H1 (cell line): ENCODE data around the gene PACSIN2. TPM values are rescaled to one million over a fixed set of nuclear protein-coding genes. Genes with fewer than 3 reads are reported as not detected.

ENCODE experiments used
- CTCF ChIA-PET: fragments of 300-600 bp; sonication (Branson Sonifier 250); formaldehyde crosslinking; loops from one replicate; lab custom pipeline; 2021; ENCODE audit not compliant: partially characterized antibody; lab: Charles Lee
- POLR2A ChIA-PET: fragments of 300-600 bp; sonication (Branson Sonifier 250); formaldehyde crosslinking; loops from one replicate; lab custom pipeline; 2021; ENCODE audit warnings: inconsistent platforms; ENCODE audit not compliant: partially characterized antibody; lab: Charles Lee
- DNase-seq, 2 experiments: peaks; one replicate each; pipeline versions ENCODE4 v3.0.0 to v3.0.0-alpha.2; 2010 to 2022; ENCODE audit warnings: low spot score in 2 of 2, low read depth in 1 of 2, mixed read lengths in 1 of 2
- FAIRE-seq: peaks from 2 replicates; lab custom pipeline; 2011; peaks lifted over from hg19 to GRCh38; lab: Jason Lieb, UNC
- H2AFZ ChIP-seq: 2 replicates; pipeline ENCODE4 v1.8.1; 2012; ENCODE audit warnings: low read length, inconsistent platforms
- H2AK5ac ChIP-seq: 2 replicates; pipeline ENCODE4 v1.6.1; 2013; ENCODE audit warnings: low read depth, low read length
- H2BK120ac ChIP-seq: replicated peaks from 2 replicates; pipeline ENCODE3; 2013; ENCODE audit warnings: low read depth, low read length, inconsistent platforms
- H2BK12ac ChIP-seq: 2 replicates; pipeline ENCODE4 v1.6.1; 2013; ENCODE audit warnings: low read depth, low read length
- H2BK15ac ChIP-seq: 2 replicates; pipeline ENCODE4 v1.6.1; 2013; ENCODE audit warnings: low read length
- H2BK20ac ChIP-seq: 2 replicates; pipeline ENCODE4 v1.6.1; 2013; ENCODE audit warnings: low read length
- H2BK5ac ChIP-seq: 2 replicates; pipeline ENCODE4 v1.6.1; 2013; ENCODE audit warnings: low read depth, low read length
- H3K14ac ChIP-seq: 2 replicates; pipeline ENCODE4 v1.6.1; 2013; ENCODE audit warnings: inconsistent platforms; ENCODE audit not compliant: insufficient read length
- H3K18ac ChIP-seq: 2 replicates; pipeline ENCODE4 v1.6.1; 2013; ENCODE audit warnings: low read length; ENCODE audit errors: extremely low read depth
- H3K23ac ChIP-seq: 2 replicates; pipeline ENCODE4 v1.6.1; 2013; ENCODE audit warnings: inconsistent platforms; ENCODE audit not compliant: insufficient read length
- H3K23me2 ChIP-seq: 2 replicates; pipeline ENCODE4 v1.6.1; 2013; ENCODE audit warnings: low read depth, low read length
- H3K27ac ChIP-seq: 2 replicates; pipeline ENCODE4 v1.6.1; 2011; ENCODE audit warnings: low read depth, low read length, inconsistent platforms
- H3K27me3 ChIP-seq, 4 experiments: replicated peaks in 1 of 4; 1 replicate in 1 of 4; 2 replicates in 3 of 4; pipeline versions ENCODE4 v1.6.1 to v1.8.1; 2011 to 2013; ENCODE audit warnings: low read length in 3 of 4, mild to moderate bottlenecking in 3 of 4, inconsistent platforms in 2 of 4, mixed read lengths in 2 of 4, moderate library complexity in 1 of 4; ENCODE audit not compliant: control insufficient read depth in 3 of 4, insufficient read depth in 3 of 4; ENCODE audit errors: extremely low read depth in 1 of 4
- H3K36me3 ChIP-seq, 4 experiments: 2 replicates each; pipeline versions ENCODE4 v1.6.1 to v1.8.1; 2011 to 2013; ENCODE audit warnings: mild to moderate bottlenecking in 4 of 4, low read length in 3 of 4, moderate library complexity in 2 of 4, control low read depth in 1 of 4, inconsistent platforms in 1 of 4; ENCODE audit not compliant: insufficient read depth in 4 of 4, control insufficient read depth in 2 of 4
- H3K4ac ChIP-seq: replicated peaks from 2 replicates; pipeline ENCODE3; 2013; ENCODE audit warnings: low read length, low read depth, mixed read lengths, inconsistent platforms; ENCODE audit not compliant: insufficient read length
- H3K4me1 ChIP-seq, 4 experiments: replicated peaks in 1 of 4; 1 replicate in 1 of 4; 2 replicates in 3 of 4; pipeline versions ENCODE4 v1.6.1 to v1.8.1; 2011 to 2013; ENCODE audit warnings: low read length in 3 of 4, inconsistent platforms in 2 of 4, mixed read lengths in 1 of 4; ENCODE audit not compliant: insufficient read depth in 4 of 4, control insufficient read depth in 3 of 4
- H3K4me2 ChIP-seq, 2 experiments: 2 replicates each; pipeline versions ENCODE4 v1.6.1 to v1.8.1; 2011 to 2013; ENCODE audit warnings: low read depth in 2 of 2, low read length in 2 of 2, control low read depth in 1 of 2, inconsistent platforms in 1 of 2, mild to moderate bottlenecking in 1 of 2; ENCODE audit not compliant: insufficient read depth in 1 of 2
- H3K4me3 ChIP-seq, 4 experiments: fragments of 200-600, 300-600 bp in 1 of 4; sonication (generic), shearing (Covaris generic), sonication (Bioruptor Twin) in 1 of 4; 2 replicates each; pipeline versions ENCODE4 v1.5.1 to v1.8.1; 2011 to 2016; ENCODE audit warnings: low read length in 4 of 4, low read depth in 3 of 4, control low read depth in 2 of 4, inconsistent platforms in 2 of 4, mild to moderate bottlenecking in 2 of 4, mixed read lengths in 1 of 4, moderate library complexity in 1 of 4; ENCODE audit not compliant: insufficient read depth in 2 of 4; ENCODE audit errors: extremely low read depth in 1 of 4
- H3K56ac ChIP-seq: replicated peaks from 2 replicates; pipeline ENCODE3; 2013; ENCODE audit warnings: low read depth, mild to moderate bottlenecking, mixed read lengths, low read length, inconsistent platforms; ENCODE audit not compliant: insufficient read length
- H3K79me1 ChIP-seq: 2 replicates; pipeline ENCODE4 v1.6.1; 2013; ENCODE audit warnings: low read depth, low read length, control low read depth
- H3K79me2 ChIP-seq, 2 experiments: 2 replicates each; pipeline versions ENCODE4 v1.6.1 to v1.8.1; 2012 to 2013; ENCODE audit warnings: low read length in 2 of 2, mild to moderate bottlenecking in 2 of 2, inconsistent platforms in 1 of 2; ENCODE audit not compliant: insufficient read depth in 2 of 2, control insufficient read depth in 1 of 2
- H3K9ac ChIP-seq, 4 experiments: replicated peaks in 1 of 4; 1 replicate in 1 of 4; 2 replicates in 3 of 4; pipeline versions ENCODE4 v1.6.1 to v1.8.1; 2011 to 2013; ENCODE audit warnings: low read depth in 3 of 4, low read length in 3 of 4, control low read depth in 2 of 4, mild to moderate bottlenecking in 2 of 4, moderate library complexity in 2 of 4, inconsistent platforms in 1 of 4; ENCODE audit errors: extremely low read depth in 1 of 4
- H3K9me3 ChIP-seq, 2 experiments: 2 replicates each; pipeline versions ENCODE4 v1.6.1 to v1.8.1; 2012 to 2013; ENCODE audit warnings: mild to moderate bottlenecking in 2 of 2, moderate library complexity in 2 of 2, control low read depth in 1 of 2, inconsistent platforms in 1 of 2, low read depth in 1 of 2, low read length in 1 of 2, mixed read lengths in 1 of 2; ENCODE audit not compliant: insufficient read depth in 2 of 2
- H4K20me1 ChIP-seq, 2 experiments: replicated peaks in 1 of 2; 2 replicates each; pipeline versions ENCODE3 to v1.8.1; 2011 to 2013; ENCODE audit warnings: inconsistent platforms in 2 of 2, low read length in 2 of 2, mild to moderate bottlenecking in 1 of 2; ENCODE audit not compliant: insufficient read depth in 2 of 2, control insufficient read depth in 1 of 2
- H4K5ac ChIP-seq: 2 replicates; pipeline ENCODE4 v1.6.1; 2013; ENCODE audit warnings: low read length, low read depth, mixed read lengths, inconsistent platforms; ENCODE audit not compliant: insufficient read length
- H4K8ac ChIP-seq: 2 replicates; pipeline ENCODE4 v1.8.0; 2013; ENCODE audit warnings: mild to moderate bottlenecking, moderate library complexity, low read length, inconsistent platforms; ENCODE audit not compliant: insufficient read depth; ENCODE audit errors: extremely low read depth
- H4K91ac ChIP-seq: replicated peaks from 2 replicates; pipeline ENCODE3; 2013; ENCODE audit warnings: low read length, mixed read lengths, inconsistent platforms; ENCODE audit not compliant: insufficient read length
- SAP30 ChIP-seq: fragments of 300-600 bp; sonication (generic); IDR thresholded peaks from 2 replicates; pipeline ENCODE4 v1.7.1; 2012; ENCODE audit warnings: low read length, moderate library complexity, mild to moderate bottlenecking, inconsistent platforms; ENCODE audit not compliant: insufficient read depth, insufficient replicate concordance
- SP1 ChIP-seq: IDR thresholded peaks from 2 replicates; pipeline ENCODE4 v1.6.1; 2011; ENCODE audit warnings: low read depth, low read length
- polyA plus RNA-seq, 7 experiments: library from polyadenylated mRNA; depleted of rRNA in 3 of 7; stranded (reverse) in 5 of 7; unstranded in 2 of 7; fragments of >200 nt in 5 of 7; fragments of 200-250 nt in 2 of 7; gene quantifications; 1 replicate in 5 of 7; 2 replicates in 1 of 7; 4 replicates in 1 of 7; pipeline versions ENCODE4 v1.2.1 to v1.2.3, GENCODE V29; 2011 to 2013; ENCODE audit warnings: missing spikeins in 2 of 7, mixed read lengths in 2 of 7
- total RNA-seq: library from RNA; stranded (reverse); fragmentation: NEBNext Ultra II Directional; extraction: Animal tissue kit (Norgen Biotek cat#: 25700); gene quantifications from 2 replicates; pipeline ENCODE4 v1.2.1, GENCODE V29; 2021

The PACSIN2 gene
- total and polyA plus RNA-seq, 2 of the 8 experiments (the other 6 are each of a cell fraction or from before 2014, with no cell fraction given) = 44.8 to 64.2 TPM

DNA sequence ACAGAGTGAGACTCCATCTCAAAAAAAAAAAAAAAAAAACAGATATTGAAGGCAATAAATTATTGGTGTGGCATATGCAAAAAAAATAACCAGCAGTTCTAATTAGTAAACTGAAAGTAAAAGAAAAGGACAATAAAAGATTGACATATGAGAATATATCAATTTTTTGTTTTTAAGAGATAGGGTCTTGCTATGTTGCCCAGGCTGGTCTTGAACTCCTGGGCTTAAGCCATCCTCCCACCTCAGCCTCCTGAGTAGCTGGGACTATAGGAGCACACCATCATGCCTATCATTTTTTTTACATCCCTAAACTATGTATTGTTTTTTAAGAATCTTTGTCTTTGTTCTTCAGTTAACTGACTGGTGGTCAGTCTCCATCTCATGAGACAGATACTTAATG, 31.5 kb downstream of the PACSIN2 start:
- no peak overlapping the region for H3K9ac ChIP-seq
- peaks cover 11 to 63% of the 10 kb centered on the region in 2 experiments for H3K79me2 ChIP-seq
- no peak for DNase-seq
- POLR2A ChIA-PET = no interaction called here
- no peak overlapping the region for H3K4ac ChIP-seq
- H3K14ac ChIP-seq = no peak overlapping the region
- no peak overlapping the region for H3K27ac ChIP-seq
- H2BK120ac ChIP-seq = no peak overlapping the region
- H3K23ac ChIP-seq = no peak overlapping the region
- no peak overlapping the region for H2BK15ac ChIP-seq
- no peak overlapping the region for H4K5ac ChIP-seq
- H3K79me1 ChIP-seq = peaks cover 2% of the 10 kb centered on the region
- H4K8ac ChIP-seq = no peak overlapping the region
- H3K9me3 ChIP-seq = no peaks in the 10 kb centered on the region
- H2AK5ac ChIP-seq = no peak overlapping the region
- H3K4me1 ChIP-seq = peaks cover 0 to 19% (median 10%) of the 10 kb centered on the region in 4 experiments; a peak in 5 of 7 replicates
- no peak overlapping the region for H3K56ac ChIP-seq
- CTCF ChIA-PET = no interaction called here
- no peak overlapping the region for H2BK12ac ChIP-seq
- H2AFZ ChIP-seq = no peak overlapping the region
- peaks cover 0 to 14% of the 10 kb centered on the region in 2 experiments for H4K20me1 ChIP-seq
- no peak overlapping the region for H3K18ac ChIP-seq
- H3K36me3 ChIP-seq = no peaks in the 10 kb centered on the region
- H3K23me2 ChIP-seq = no peaks in the 10 kb centered on the region
- H4K91ac ChIP-seq = no peak overlapping the region
- no peak overlapping the region for H3K4me3 ChIP-seq
- no peak for FAIRE-seq
- no peak overlapping the region for H2BK20ac ChIP-seq
- no peak overlapping the region for H2BK5ac ChIP-seq
- H3K27me3 ChIP-seq = no peaks in the 10 kb centered on the region
- no peak overlapping the region for H3K4me2 ChIP-seq
- no peak for TF ChIP-seq SP1
- TF ChIP-seq SAP30 = no peak
